GM10847 (cell line): ENCODE data around the gene IDH2.

Source experiments
- POLR2A ChIP-seq: IDR thresholded peaks from 2 replicates; pipeline ENCODE4 v1.6.1; 2011; ENCODE audit not compliant: insufficient read length; ENCODE audit errors: extremely low read depth

IDH2 gene

DNA sequence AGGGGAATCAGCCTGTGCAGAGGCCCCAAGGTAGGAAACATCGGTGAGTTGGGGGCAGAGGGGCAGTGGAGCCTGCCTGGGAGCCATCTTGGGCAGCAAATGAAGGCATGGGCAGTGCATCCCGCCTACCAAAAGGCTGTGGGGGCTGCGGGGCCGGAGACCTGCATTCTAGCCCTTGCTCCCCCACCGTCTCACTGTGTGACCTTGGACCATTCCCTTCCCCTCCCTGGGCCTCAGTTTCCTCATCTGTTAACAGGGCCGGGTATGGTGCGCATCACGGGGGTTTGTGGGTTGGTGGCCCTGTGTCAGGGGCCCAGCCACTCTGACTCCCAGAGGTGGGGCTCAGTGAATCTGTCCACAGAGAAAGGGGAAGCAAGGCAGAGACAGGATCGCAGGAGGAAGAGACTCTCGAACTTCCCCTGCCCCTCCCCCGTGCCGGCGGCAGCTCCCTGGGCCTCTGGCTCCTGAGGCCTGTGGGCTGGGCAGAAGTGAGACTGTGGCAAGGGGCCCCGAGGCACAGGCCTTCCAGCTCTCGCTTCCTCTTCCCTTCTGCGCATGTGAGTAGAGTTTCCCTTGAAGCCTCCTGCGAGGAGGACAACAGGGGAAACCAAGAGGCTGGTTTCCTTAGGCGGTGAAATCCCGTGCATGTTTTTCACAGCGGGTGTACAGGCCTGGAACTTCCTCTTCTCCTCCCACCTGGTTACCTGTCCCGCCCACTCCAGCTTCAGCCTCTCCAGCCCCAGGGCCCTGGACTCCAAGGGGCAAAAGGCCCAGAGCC is 42.9 kb downstream of the IDH2 start:
- TF ChIP-seq POLR2A: peak; percentile 34

DNA sequence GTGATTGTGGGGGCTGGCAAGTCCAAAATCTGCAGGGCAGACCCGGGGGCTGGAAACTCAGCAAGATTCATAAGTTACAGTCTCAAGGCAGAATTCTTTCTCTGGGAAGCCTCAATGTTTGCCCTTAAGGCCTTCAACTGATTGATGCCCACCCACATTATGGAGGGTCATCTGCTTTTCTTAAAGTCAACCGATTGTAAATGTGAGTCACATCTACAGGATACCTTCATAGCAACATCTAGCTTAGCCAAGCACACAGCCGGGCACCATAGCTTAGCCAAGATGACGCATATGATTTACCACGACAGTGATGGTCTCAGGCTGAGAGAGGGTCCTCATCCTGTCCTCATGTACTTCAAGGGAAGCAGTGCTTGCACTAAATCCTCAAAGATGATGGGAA is 43.5 kb downstream of the IDH2 start:
- no peak for TF ChIP-seq POLR2A

DNA sequence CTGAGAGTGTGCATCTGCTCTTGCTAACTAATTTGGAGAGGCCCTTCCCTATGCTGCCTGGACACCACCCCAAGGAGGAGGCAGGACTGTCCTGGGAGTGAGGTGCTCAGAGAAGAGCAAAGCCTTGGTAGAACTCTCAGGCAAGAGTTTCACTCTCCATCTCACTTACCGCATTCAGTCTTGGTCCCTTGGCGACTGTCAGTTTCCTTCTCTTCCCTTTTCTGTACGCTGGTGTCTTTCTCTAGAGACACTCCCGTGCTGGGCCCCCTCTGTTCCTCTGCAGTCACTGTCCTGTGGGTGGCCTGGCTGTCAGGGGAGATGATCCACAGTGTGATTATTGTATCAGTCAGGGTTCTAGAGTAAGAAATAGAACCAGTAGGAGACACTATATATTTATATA is 44.0 kb downstream of the IDH2 start:
- TF ChIP-seq POLR2A: no peak

DNA sequence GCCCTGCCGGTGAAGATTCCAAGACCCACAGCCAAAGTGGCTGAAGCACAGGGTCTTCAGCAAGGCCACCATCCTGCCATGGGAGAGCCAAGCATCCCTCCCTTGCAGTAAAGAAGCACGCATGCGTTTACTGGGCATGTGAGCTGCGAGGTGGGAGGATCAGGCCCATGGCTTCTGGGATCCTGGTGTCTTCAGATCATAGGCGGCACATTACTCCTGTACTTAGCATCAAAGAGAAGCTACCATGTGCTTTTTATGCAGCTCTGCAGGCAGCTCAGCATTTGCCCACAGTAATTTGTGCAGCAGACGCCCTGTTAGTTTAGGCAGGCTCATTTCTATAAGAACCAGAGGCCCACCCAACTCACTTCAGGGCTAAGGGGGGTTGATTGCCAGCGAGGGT is 45.7 kb downstream of the IDH2 start:
- no peak for TF ChIP-seq POLR2A

DNA sequence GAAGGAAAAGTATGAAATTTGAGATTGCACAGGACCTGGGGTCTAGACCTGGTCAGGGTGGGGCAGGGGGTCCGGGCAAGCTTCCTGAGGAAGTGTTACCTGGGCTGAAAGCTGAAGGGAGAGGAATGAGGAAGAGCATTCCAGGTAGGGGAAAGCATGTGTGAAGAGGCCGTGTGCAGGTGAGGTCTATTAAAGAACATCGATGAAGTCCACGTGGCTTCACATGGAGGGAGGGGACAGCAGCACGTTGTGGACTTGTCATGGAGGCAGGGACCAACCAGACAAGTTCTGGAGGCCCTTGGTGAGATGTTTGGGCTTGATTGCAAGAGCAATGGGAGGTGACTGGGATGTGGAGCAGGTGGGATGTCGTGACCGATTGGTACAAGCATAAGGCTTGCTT is 47.1 kb downstream of the IDH2 start:
- TF ChIP-seq POLR2A: no peak

DNA sequence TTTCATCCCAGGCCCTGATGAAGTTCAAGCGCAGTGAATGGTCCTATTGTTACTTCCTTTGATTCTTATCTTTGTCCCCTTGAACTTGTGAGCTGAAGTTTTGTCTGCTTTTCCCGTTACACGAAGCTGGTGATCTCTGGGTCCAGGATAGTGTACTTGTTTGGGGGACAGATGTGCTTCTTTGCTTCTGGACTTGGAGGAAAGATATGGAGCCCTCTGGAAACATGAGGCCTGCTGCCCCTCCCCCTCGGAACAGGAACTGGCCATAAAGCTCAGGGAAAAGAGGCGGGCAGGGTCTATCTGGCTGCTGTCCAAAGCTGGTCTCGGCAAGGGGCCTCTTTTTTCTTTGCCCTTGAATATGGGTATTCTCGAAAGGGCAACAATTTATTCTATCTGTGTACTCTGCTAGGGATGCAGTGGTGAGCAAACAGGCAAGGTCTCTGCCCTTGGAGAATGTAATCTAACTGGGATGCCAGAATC is 47.6 kb downstream of the IDH2 start:
- TF ChIP-seq POLR2A: no peak

DNA sequence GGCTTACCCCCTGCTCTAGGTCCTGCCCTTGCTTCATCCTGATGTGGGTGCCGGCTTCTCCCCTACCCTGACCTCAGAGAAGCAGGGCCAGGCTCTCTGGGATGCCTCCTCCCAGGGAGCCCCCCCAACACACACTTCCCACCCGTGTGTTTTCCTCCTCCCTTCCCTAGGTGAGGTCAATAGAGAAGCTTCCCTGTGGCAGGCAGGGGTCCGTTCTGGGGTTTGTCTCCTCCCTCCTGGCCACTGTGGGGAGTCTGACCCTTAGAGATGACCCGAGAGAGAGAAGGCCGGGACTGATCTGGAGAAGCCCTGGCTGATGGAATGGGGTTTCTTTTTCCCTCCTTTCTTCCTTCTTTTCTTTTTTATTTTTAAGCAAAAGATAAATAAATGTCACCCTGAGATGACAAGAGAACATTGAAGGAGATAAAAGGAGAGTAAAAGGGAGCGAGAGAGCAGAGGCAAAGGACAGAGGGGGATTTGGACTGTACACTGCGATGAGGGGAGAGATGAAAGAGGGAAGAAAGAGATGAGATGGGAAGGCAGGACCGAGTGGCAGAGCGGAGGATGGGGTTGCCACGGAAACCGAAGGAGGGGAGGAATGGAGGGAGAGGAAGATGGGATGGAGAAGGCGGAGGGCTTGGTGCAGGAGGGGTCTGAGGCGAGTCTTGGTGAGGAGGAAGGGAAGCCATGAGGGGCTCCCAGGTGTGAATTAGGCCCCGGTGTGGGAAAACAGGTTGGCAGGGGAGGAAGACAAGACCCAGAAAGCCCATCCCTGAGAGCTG is 48.4 kb downstream of the IDH2 start:
- no peak for TF ChIP-seq POLR2A

DNA sequence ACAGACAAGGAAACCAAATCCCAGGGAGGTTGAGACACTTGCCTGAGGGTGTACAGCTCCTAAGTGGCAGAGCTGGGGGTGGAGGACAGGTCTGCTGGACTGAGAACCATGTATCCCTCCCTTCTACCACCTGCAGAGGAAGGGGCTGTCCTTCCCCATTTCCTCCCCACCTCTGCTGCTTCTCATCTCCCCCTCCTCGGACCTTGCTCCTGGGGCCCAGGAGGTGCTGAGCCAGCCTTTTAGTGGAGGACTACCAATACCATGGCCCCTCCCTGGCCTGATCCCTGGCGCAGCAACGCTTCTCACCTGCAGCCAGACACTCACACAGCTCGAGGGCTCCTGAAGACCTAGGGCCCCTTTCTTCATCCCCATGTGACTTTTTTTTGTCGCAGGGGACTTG is 50.4 kb downstream of the IDH2 start:
- TF ChIP-seq POLR2A: no peak

DNA sequence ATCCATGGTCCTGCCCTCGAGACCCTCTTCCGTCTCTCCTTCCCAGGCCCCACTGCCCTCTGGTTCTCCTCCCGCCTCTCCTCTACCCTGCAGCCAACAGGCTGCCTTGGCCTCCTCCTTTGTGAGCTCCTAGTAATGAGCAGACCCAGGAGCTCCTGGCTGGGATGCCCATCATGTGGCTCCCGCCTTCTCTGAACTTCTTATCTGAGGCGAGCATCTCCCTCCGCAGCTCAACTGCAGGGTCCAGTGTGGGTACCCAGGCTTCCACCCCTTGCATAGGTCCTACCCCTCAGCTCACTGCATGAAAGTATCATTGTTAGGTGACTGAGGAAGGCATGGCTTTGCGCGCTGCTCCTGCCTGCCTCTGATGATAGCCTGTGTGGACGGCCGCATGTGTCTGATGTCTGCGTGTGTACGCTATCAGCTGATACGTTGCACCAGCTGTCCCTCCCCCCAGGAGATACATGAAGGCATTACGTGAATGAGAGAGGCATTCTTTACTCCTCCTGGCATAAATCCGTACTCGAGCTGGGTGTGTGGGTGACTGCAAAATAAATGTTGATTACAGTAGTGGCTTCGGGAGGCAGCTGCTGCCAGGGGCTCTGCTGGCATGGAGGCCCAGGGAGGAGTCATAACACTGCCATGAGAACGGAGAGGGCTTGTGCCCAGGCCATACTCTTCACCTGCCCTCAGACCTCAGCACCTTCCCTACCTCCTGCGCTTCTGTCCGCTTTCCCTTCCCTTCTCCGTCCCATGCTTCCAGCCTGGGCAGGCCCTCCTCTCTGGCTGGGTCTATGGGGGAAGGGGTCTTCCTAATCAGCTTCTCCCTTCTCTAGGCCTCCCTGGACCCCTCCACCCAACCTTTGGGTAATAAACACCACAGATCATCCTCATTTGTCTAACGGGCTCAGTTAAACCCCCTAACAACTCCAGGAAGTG is 52.3 kb downstream of the IDH2 start:
- TF ChIP-seq POLR2A: no peak

DNA sequence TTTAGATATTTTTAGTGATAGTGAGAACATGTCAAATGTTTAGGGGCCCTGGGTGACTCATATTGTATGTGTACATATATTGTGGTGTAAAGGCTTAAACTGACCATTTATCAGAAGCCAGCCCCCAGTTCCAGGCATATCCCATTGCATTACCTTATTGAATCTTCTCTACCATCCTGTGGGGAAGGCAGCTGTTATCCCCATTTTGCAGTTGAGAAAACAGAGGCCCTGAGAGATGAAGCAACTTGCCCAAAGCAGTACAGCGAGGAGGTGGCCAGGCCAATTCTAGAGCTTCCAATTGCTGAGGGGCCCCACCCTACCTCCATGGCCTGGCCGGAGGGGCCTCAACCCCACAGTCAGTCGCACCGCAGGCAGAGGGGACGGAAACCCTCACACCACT is 53.2 kb downstream of the IDH2 start:
- TF ChIP-seq POLR2A: no peak

DNA sequence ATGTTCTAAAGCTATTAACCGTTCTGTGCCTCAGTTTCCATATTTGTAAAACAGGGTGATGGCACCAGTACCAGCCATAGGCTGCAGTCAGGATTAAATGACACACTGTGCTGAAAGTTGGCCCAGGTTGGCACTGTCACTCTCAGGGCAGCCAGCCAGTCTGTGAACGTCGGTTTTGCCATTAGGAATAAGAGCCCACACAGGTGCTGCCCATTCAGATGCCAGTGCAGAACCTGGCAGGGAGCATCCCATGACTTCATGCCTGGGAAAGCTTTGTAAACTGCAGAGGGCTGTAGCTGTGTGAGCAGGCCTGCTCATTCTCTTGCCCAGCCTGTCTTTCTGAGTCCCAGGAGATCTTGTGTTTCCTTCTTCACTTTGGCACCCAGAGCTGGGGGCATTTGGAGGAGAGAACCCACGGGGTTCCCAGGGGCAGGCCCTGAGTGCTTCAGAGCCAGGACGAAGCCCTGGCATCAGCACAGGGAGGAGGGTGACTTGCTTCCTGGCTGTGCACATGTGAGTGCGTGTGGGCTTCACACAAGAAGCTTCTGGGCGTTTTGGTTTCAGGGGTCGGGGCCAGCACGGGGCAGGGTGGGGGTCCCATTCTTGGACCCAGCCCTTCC is 54.2 kb downstream of the IDH2 start:
- no peak for TF ChIP-seq POLR2A

DNA sequence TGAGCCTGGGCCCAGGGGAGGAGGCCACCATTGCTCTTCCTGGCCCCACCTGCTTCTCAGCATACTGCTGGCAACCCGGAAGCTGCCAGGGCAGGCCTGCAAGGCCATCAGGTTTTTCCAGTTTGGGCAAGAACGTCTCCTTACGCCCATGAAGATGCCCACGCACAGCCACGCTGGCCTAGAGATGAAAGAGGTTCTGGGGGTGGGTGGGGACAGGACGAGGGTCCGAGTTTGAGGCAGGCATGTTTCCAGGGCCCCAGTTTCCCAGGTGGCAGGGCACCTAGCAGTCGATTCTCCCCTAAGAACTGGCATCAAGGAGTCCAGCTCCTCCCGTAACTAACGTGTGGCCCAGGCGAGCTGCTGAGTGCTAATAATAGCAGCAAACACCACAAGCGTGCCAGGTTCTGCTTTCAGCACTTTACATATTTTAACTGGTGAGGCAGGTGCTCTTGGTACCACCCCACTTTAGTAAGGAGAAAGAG is 55.3 kb downstream of the IDH2 start:
- TF ChIP-seq POLR2A: no peak

DNA sequence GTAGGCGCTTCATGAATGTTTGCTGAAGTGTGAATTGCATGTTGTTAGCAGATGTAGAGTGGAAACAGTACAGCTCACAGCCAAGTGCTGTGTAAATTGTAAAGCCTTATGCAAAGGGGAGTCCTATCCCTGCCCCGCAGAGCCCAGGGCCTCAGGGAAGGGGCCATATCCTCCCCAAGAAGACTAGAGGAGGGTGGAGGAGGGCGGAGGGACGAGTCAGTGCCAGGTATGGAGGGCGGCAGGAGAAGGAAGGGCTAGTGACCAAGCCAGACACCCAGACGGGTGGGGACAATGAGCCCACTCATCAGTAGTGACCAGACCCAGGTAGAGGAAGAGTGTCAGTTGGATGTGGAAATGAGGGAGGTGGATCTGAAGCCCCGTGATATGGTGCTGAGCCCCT is 56.0 kb downstream of the IDH2 start:
- TF ChIP-seq POLR2A: no peak

DNA sequence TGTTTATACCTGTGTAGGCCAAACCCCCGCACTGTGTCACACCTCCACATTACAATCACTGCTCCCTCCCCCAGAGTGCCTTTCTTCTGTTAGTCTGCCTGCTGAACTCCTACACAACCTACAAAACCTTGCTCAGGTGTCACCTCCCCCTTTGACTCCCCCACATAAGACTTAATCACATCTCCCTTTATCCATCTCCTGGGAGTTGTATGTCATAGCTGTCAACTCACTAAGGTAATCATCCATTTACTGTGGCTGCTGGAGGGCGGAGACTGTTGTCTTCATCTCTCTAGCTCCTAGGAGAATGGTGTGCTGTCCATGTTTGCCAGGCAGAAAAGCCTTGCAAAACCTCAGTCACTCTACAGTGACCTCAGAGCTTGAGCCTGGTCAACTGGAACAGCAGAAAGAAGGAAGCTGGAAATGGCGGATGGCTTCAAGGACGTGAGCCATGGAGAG is 57.3 kb downstream of the IDH2 start:
- no peak for TF ChIP-seq POLR2A

DNA sequence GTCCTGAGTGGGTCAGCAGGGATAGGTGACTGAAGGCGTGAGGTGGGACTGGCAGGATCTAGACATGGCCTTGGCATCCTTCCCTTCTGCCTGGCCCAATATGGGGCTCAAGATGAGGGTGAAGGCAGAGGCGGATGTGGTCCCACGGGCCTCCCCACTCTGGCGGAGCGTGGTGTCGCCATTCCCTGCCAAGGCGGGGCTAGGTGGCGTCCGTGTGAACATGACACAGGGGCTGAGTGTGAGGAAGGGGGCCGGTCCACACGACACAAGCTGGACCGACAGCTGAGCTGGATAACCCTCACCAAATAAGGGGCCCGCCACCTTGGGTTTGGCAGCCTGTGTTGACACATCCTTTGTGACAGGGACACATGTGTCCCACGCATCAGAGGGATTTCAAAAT is 58.1 kb downstream of the IDH2 start:
- TF ChIP-seq POLR2A: no peak
